BLaER1 (cell line): ENCODE data around the gene DUS1L.
A peak's percentile ranks its signal among the peaks of the same experiment; 100 is the strongest.
"Not testable (repeated sequence)": the region's sequence is repeated elsewhere in the genome, so short reads cannot be mapped to it uniquely, and the experiment has no call there.

Experiments
- H3K27ac ChIP-seq: shearing (Covaris generic); formaldehyde crosslinking; 2 replicates; pipeline ENCODE4 v1.8.1; 2022
- H3K27me3 ChIP-seq: shearing (Covaris generic); formaldehyde crosslinking; 2 replicates; pipeline ENCODE4 v1.8.1; 2022
- H3K36me3 ChIP-seq: shearing (Covaris generic); formaldehyde crosslinking; 2 replicates; pipeline ENCODE4 v1.8.1; 2022
- H3K4me1 ChIP-seq: shearing (Covaris generic); formaldehyde crosslinking; 2 replicates; pipeline ENCODE4 v1.8.1; 2022
- H3K4me2 ChIP-seq: shearing (Covaris generic); formaldehyde crosslinking; 2 replicates; pipeline ENCODE4 v1.8.1; 2022
- H3K4me3 ChIP-seq: shearing (Covaris generic); formaldehyde crosslinking; 2 replicates; pipeline ENCODE4 v1.8.1; 2022
- H3K9ac ChIP-seq: shearing (Covaris generic); formaldehyde crosslinking; 2 replicates; pipeline ENCODE4 v1.8.1; 2022
- H3K9me3 ChIP-seq: shearing (Covaris generic); formaldehyde crosslinking; 2 replicates; pipeline ENCODE4 v1.8.1; 2022
- H4K20me1 ChIP-seq: shearing (Covaris generic); formaldehyde crosslinking; 2 replicates; pipeline ENCODE4 v1.8.1; 2022
- Cebpa-rat ChIP-seq: shearing (Covaris generic); IDR thresholded peaks from 2 replicates; pipeline ENCODE4 v1.8.1; 2022

Gene DUS1L

GRCh38 chr17:82045936-82046484, 19.6 kb downstream of the DUS1L start:
- H3K27ac ChIP-seq = no peak overlapping the region
- peaks cover 40% of the 10 kb centered on the region for H3K36me3 ChIP-seq
- no peak overlapping the region for H3K4me2 ChIP-seq
- no peaks in the 10 kb centered on the region for H3K9me3 ChIP-seq
- no peak overlapping the region for H3K9ac ChIP-seq
- no peaks in the 10 kb centered on the region for H3K27me3 ChIP-seq
- peaks cover 13% of the 10 kb centered on the region for H3K4me1 ChIP-seq
- no peak overlapping the region for H3K4me3 ChIP-seq
- H4K20me1 ChIP-seq = no peaks in the 10 kb centered on the region
- no peak for TF ChIP-seq Cebpa-rat

GRCh38 chr17:82043507-82043906, 22.1 kb downstream of the DUS1L start:
- no peak for TF ChIP-seq Cebpa-rat
- no peak overlapping the region for H3K27ac ChIP-seq
- no peaks in the 10 kb centered on the region for H4K20me1 ChIP-seq

GRCh38 chr17:82042649-82043048, 23.0 kb downstream of the DUS1L start:
- no peaks in the 10 kb centered on the region for H3K9me3 ChIP-seq
- H3K4me1 ChIP-seq = peaks cover 6% of the 10 kb centered on the region
- H4K20me1 ChIP-seq = no peaks in the 10 kb centered on the region
- peaks cover 11% of the 10 kb centered on the region for H3K36me3 ChIP-seq
- no peak overlapping the region for H3K9ac ChIP-seq
- no peak overlapping the region for H3K27ac ChIP-seq
- H3K27me3 ChIP-seq = no peaks in the 10 kb centered on the region
- no peak for TF ChIP-seq Cebpa-rat
- H3K4me2 ChIP-seq = no peak overlapping the region
- no peak overlapping the region for H3K4me3 ChIP-seq

More at GRCh38 chr17:82043507-82043906, 22.1 kb downstream of the DUS1L start:
- H3K4me2 ChIP-seq = no peak overlapping the region
- H3K9ac ChIP-seq = no peak overlapping the region
- H3K4me1 ChIP-seq = no peaks in the 10 kb centered on the region
- no peaks in the 10 kb centered on the region for H3K9me3 ChIP-seq
- peaks cover 20% of the 10 kb centered on the region for H3K36me3 ChIP-seq
- no peak overlapping the region for H3K4me3 ChIP-seq
- no peaks in the 10 kb centered on the region for H3K27me3 ChIP-seq

GRCh38 chr17:82041144-82041814, 24.3 kb downstream of the DUS1L start:
- Histone ChIP-seq H3K27ac (no peak overlapping the region), H3K9ac (no peak overlapping the region), H3K36me3 (no peaks in the 10 kb centered on the region), H3K9me3 (no peaks in the 10 kb centered on the region), H3K27me3 (no peaks in the 10 kb centered on the region), H4K20me1 (peaks cover 8% of the 10 kb centered on the region), H3K4me1 (peaks cover 12% of the 10 kb centered on the region), H3K4me2 (no peak overlapping the region), H3K4me3 (no peak overlapping the region)
- TF ChIP-seq Cebpa-rat = no peak

- no peaks in the 10 kb centered on the region for H3K27me3 ChIP-seq
- H3K9me3 ChIP-seq = no peaks in the 10 kb centered on the region
- no peak overlapping the region for H3K4me3 ChIP-seq
- H3K4me1 ChIP-seq = peaks cover 23% of the 10 kb centered on the region
- no peak overlapping the region for H3K27ac ChIP-seq
- TF ChIP-seq Cebpa-rat = no peak
- H3K9ac ChIP-seq = no peak overlapping the region
- no peak overlapping the region for H3K4me2 ChIP-seq
- H3K36me3 ChIP-seq = no peaks in the 10 kb centered on the region
- H4K20me1 ChIP-seq = peaks cover 22% of the 10 kb centered on the region
Observed at GRCh38 chr17:82039695-82040299, 25.8 kb downstream of the DUS1L start.

- not testable (repeated sequence) for H3K4me2 ChIP-seq, H3K36me3 ChIP-seq, H3K9ac ChIP-seq, H3K27me3 ChIP-seq, H3K4me3 ChIP-seq, H3K9me3 ChIP-seq, H3K27ac ChIP-seq
- Histone ChIP-seq H4K20me1 (peaks cover 23% of the 10 kb centered on the region), H3K4me1 (peaks cover 31% of the 10 kb centered on the region)
Observed at GRCh38 chr17:82038796-82039409, 26.7 kb downstream of the DUS1L start.

GRCh38 chr17:82037889-82038195, 27.8 kb downstream of the DUS1L start:
- H3K4me2 ChIP-seq = peak overlapping the region; percentile 100
- peaks cover 31% of the 10 kb centered on the region for H4K20me1 ChIP-seq
- peaks cover 40% of the 10 kb centered on the region for H3K4me1 ChIP-seq
- no peak overlapping the region for H3K9ac ChIP-seq
- H3K9me3 ChIP-seq = no peaks in the 10 kb centered on the region
- H3K27ac ChIP-seq = no peak overlapping the region
- peaks cover 8% of the 10 kb centered on the region; the same call in 1 of the 2 replicates for H3K27me3 ChIP-seq
- peak overlapping the region; percentile 83 for H3K4me3 ChIP-seq
- no peak for TF ChIP-seq Cebpa-rat
- 0 out of 2 replicates have a peak, but pooled peaks cover 5% of the 10 kb centered on the region for H3K36me3 ChIP-seq

- Histone ChIP-seq H3K4me1 (peaks cover 45% of the 10 kb centered on the region), H3K9ac (peak within 1 kb of the TSS; percentile 92), H4K20me1 (peaks cover 36% of the 10 kb centered on the region), H3K9me3 (no peaks in the 10 kb centered on the region), H3K4me3 (peak within 1 kb of the TSS; percentile 83), H3K36me3 (0 out of 2 replicates have a peak, but pooled peaks cover 5% of the 10 kb centered on the region), H3K27ac (peak within 1 kb of the TSS; percentile 82), H3K4me2 (peak within 1 kb of the TSS; percentile 100), H3K27me3 (peaks cover 13% of the 10 kb centered on the region; the same call in 1 of the 2 replicates)
- no peak for TF ChIP-seq Cebpa-rat
Observed at GRCh38 chr17:82037092-82037888, 28.3 kb downstream of the DUS1L start, which contains the start of gene DCXR. Gene DCXR, minus strand, starts transcription at chr17:82037697. Its CDS starts 15 bp downstream, at chr17:82037682.

- 0 out of 2 replicates have a peak, but pooled peaks cover 5% of the 10 kb centered on the region for H3K36me3 ChIP-seq
Observed at GRCh38 chr17:82036634-82037091, 28.9 kb downstream of the DUS1L start.

More at GRCh38 chr17:82036634-82037091, 28.9 kb downstream of the DUS1L start:
- Histone ChIP-seq H3K27ac (peak overlapping the region; percentile 82), H3K9me3 (no peaks in the 10 kb centered on the region), H3K4me2 (peak overlapping the region; percentile 100), H3K4me3 (peak overlapping the region; percentile 83), H4K20me1 (peaks cover 38% of the 10 kb centered on the region), H3K4me1 (peaks cover 50% of the 10 kb centered on the region), H3K9ac (peak overlapping the region; percentile 92), H3K27me3 (peaks cover 17% of the 10 kb centered on the region; the same call in 1 of the 2 replicates)
- TF ChIP-seq Cebpa-rat = no peak
